ENCODE measurements around the gene SERPINH1.

- TF ChIP-seq CTCF (IDR thresholded peaks at IDR 0.05; ENCODE audit: insufficient read depth, low read length), result no peak
- TF ChIP-seq SPI1 (IDR thresholded peaks at IDR 0.05; ENCODE audit: borderline replicate concordance, low read depth), result no peak
Measured at GRCh38 chr11:75561426-75562047, 516 bp upstream of the SERPINH1 start.

Measured in HL-60 (cell line).